ENCODE measurements around the gene STMN1.

STMN1 gene

GRCh38 chr1:25895365-25895990 is 10.7 kb downstream of the STMN1 start:
- peak; percentile 89 for DNase-seq (ENCODE audit: low read depth, low spot score)

DNA sequence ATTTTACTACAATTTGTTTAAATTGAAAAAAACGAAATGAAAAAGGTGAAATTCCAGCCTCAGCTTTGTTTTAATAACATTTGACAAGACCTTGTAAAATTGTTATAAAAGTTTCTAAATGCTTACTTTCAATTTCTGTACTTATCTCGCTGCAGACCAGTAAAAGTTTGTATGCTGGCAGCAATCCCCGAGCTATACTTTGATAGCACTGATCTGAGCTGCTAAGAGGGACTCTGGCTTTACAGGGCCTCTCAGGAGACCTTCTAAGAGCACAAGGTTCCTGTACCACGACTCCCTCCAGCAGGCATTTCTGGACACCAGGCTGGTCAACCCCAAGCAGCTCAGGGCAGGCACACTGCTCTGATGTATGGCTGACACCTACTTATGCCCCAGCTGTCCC is 13.1 kb downstream of the STMN1 start:
- DNase-seq (ENCODE audit: low read depth, low spot score), result no peak

DNA sequence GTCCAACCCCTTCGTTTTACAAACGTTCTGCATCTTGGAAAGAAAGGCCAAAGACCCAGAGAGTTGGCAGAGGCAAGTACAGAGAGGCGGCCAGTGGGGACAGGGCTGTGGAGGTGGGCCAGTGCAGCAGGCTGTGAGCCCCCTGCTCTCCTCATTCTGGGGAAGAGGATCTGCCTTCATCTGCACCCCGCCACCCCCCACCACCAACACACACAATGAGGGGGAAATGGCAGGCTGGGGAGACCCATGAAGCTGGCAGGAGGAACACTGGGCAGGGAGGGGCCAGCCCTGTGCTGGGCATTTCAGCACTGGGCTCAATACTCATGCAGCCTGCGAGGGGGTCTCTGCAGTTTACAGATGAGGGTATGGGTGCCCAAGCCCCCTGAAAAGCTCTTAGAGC is 14.6 kb downstream of the STMN1 start:
- DNase-seq (ENCODE audit: low read depth, low spot score), result no peak

DNA sequence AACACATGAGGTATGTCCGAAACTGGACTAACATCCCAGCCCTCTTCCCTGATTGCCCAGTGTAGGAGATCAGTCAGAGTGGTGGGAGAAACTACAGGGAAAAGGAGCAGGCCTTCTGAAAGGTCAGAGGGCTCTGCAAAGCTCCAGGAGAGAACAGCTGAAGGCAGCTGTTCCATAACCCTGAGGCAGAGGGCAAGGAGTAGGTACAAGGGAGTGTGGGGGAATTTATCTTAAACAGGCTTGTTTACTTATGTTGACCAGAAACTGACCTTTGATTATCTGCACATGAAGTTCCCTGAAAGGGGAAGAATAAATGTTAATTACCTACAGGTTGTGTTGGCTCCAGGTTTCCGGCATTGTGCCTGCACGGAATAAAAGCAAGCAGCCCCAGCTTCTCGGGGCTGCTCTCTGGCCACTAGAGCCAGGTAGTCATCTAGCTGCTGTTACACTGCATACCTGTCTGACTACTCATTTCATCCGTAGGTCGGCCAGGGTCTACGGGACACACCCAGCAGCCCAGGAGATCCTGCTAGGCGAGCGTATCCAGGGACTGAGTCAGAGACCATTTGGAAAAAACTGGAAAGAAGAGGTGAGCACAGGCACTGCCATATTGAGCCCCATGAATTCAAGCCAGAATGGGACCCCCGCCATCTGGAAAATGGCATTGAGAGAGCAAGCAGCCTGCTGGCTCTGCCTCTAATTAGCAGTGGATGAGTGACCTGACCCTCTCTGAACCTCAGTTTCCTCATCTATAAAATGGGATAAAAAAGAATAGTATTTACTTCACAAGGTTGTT is 15.8 kb downstream of the STMN1 start:
- DNase-seq (ENCODE audit: low read depth, low spot score), result no peak

DNA sequence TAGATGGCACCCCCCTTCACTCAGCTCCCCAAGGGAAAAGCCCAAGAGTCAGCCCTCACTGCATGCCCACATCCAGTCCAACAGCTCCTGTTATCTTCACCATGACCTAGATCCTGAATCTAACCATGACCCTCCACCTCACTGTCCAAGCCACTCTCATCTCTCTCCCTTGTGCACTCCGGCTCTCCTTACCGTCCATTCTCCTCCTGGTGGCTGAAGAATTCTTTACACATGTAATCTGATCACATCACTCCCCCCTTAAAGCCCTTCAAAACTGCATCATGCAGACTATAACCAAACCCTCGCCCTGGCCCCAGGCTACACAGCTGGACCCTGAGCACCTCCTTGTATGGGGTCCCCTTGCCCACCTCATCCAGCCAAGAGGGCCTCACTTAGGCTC is 16.7 kb downstream of the STMN1 start:
- no peak for DNase-seq (ENCODE audit: low read depth, low spot score)

- DNase-seq (ENCODE audit: low read depth, low spot score), result no peak
These were observed 17.7 kb downstream of the STMN1 start for GRCh38 chr1:25888426-25888987.

GRCh38 chr1:25885602-25886001 is 20.6 kb downstream of the STMN1 start:
- DNase-seq (ENCODE audit: low read depth, low spot score), result no peak

DNA sequence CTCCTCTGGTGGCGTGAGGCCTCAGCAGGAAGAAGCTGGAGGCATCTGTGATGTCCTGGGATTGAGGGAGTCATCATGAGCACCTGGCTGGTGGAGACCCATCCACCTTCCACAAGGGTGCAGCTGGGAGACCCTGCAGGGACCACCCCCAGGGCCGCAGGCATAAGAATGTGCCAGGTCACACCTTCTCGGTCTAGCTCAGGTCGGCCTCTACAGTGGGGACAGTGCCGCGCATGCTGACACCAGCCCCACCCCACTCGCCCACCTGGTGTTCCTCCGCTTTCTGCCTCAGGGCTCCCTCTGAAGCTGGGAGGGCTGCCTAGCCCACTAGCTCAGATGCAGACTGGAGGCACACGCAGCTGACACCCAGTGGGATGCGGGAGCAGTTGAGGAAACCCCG is 25.0 kb downstream of the STMN1 start:
- no peak for DNase-seq (ENCODE audit: low read depth, low spot score)

DNA sequence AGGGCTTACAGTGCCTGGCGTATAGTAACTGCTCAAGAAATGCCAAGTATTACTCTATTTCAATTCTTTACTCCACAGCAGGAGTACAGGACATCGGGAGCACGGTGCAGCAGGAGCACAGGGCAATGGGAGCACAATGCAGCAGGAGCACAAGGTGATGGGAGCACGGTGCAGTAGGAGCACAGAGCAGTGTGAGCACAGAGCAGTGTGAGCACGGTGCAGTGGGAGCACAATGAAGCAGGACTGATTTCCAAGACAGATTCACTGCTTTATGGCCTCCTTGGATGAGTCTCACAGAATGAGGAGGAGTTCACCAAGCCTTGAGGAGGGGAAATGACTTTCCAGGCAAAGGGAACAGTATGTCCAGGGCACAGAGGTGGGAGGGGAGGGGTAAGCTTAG is 25.7 kb downstream of the STMN1 start:
- no peak for DNase-seq (ENCODE audit: low read depth, low spot score)

GRCh38 chr1:25879675-25880074 is 26.5 kb downstream of the STMN1 start:
- no peak for DNase-seq (ENCODE audit: low read depth, low spot score)

- DNase-seq (ENCODE audit: low read depth, low spot score), result no peak
These were observed 27.5 kb downstream of the STMN1 start for GRCh38 chr1:25878690-25879089.

DNA sequence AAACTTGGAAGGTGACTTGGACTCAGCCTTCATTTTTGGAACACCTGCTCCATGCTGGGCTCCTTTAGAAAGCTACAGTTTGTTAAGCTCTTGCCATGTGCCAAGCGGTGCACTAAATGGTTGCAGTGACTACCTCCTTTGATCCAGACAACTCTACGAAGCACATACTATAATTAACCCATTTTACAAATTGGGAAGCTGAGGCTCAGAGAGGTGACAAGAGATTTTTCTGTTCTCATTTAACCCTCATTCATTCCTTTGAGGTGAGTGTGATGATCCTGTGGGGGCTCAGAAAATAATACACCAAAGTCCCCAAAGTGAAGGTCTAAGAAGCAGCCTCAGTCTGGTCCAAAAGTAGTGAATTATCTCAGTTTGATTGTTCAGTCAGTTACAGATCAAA is 29.1 kb downstream of the STMN1 start:
- no peak for DNase-seq (ENCODE audit: low read depth, low spot score)

GRCh38 chr1:25876693-25877077 is 29.5 kb downstream of the STMN1 start:
- DNase-seq (ENCODE audit: low read depth, low spot score), result no peak

GRCh38 chr1:25875856-25876692 is 30.1 kb downstream of the STMN1 start:
- DNase-seq (ENCODE audit: low read depth, low spot score), result no peak

DNA sequence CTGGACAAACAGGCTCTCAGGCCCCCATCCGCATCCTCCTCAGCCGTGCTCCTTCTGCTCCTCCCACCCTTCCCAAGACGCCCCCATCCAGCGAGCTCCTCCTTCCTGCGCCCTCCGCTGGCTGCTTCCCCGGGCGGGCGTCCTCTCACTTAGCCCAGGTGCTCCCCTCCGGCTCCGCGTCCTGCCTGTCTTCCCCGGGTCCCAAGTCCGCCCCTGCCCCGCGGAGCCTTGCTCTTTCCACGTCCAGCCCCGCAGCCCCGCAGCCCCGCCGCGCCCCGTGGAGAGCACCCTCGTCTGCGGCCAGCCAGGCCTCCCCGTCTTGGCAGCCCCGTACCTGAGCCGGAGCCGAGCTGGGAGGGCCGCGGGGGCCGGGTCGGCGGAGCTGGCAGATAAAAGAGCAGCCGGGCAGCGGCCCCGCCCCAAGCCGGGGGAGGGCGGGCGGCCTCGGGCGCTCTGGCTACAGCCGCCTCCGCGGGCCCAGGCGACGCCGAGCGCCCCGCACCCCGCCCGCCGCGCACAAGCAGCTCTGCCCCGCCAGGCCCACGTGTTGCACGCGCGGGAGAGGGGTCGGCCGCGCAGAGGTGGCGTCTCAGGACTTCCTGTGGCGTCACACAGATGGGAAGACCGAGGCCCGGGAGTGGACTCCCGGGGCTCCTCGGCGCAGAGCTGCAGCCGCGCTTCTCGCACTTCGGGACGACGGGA is 30.9 kb downstream of the STMN1 start, which contains the start of gene PAQR7:
TSS of gene PAQR7 (minus strand) at position 555 of the 702 bp plus-strand sequence. CDS start 11,869 bp downstream, outside the sequence.
- DNase-seq (ENCODE audit: low read depth, low spot score), result peak; percentile 26

DNA sequence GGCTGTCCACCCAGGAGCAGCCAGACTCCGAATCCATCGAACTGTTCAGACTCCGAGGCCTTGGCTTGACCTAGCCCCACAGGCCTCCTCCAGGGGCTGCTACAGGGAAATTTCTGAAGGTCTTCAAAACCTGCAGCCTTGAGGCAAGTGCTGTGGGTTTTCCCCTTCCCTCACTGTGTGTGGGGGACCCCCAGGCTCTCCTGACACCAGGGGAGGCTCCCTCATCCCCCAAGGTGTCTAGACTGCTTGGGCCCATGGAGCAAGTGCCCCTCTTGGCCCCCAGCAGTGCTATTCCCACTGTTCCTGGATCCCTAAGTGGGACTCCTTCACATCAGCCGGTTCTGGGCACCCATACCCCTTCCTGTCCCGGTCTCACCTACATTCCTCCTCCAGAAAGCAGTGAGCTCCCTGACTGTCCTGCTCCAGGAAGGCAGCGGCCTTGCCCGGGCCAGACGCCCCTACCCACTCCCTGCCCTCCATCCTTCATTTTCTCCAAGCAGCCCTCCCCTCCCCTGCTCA is 31.5 kb downstream of the STMN1 start:
- no peak for DNase-seq (ENCODE audit: low read depth, low spot score)

- DNase-seq (ENCODE audit: low read depth, low spot score), result no peak
These were observed 32.0 kb downstream of the STMN1 start for GRCh38 chr1:25874209-25874608.

- no peak for DNase-seq (ENCODE audit: low read depth, low spot score)
These were observed 33.1 kb downstream of the STMN1 start for GRCh38 chr1:25873120-25873519.

GRCh38 chr1:25872713-25873112 is 33.5 kb downstream of the STMN1 start:
- no peak for DNase-seq (ENCODE audit: low read depth, low spot score)

- DNase-seq (ENCODE audit: low read depth, low spot score), result no peak
These were observed 34.3 kb downstream of the STMN1 start for GRCh38 chr1:25871704-25872494.

All from activated naive CD8-positive, alpha-beta T cell treated with anti-CD3 and anti-CD28 coated beads, Interleukin-2, amount 50 U/mL, for 16 hours (primary cell).